AG09319 (cell line): ENCODE measurements around the gene FAM219B.

Experiments used
- DNase-seq: peaks from one replicate; pipeline ENCODE4 v3.0.0-alpha.2; 2010; ENCODE audit warnings: low read depth; ENCODE audit errors: extremely low read depth
- CTCF ChIP-seq: IDR thresholded peaks from 2 replicates; pipeline ENCODE4 v1.5.1; 2011; ENCODE audit warnings: low read depth, mild to moderate bottlenecking, inconsistent platforms, low read length, moderate library complexity

Gene FAM219B

GRCh38 chr15:74870436-74871215, 36.0 kb downstream of the FAM219B start:
- no peak for DNase-seq
- no peak for TF ChIP-seq CTCF

- DNase-seq = no peak
- TF ChIP-seq CTCF = no peak
These were observed 36.8 kb downstream of the FAM219B start for GRCh38 chr15:74869726-74870407.

- DNase-seq = no peak
- no peak for TF ChIP-seq CTCF
These were observed 37.3 kb downstream of the FAM219B start for GRCh38 chr15:74869372-74869725.

GRCh38 chr15:74868059-74868458, 38.6 kb downstream of the FAM219B start:
- TF ChIP-seq CTCF = no peak

GRCh38 chr15:74867466-74868038, 39.1 kb downstream of the FAM219B start:
- DNase-seq = no peak
- no peak for TF ChIP-seq CTCF

More at GRCh38 chr15:74868059-74868458, 38.6 kb downstream of the FAM219B start:
- DNase-seq = no peak

GRCh38 chr15:74866090-74866489, 40.6 kb downstream of the FAM219B start:
- TF ChIP-seq CTCF = no peak
- DNase-seq = no peak

- no peak for TF ChIP-seq CTCF
- DNase-seq = no peak
These were observed 41.3 kb downstream of the FAM219B start for GRCh38 chr15:74865316-74865715.
